T-helper 2 cell treated with Interferon-gamma antibody and Interleukin-4, amounts not matched to agents 5 μg/mL and 100 μg/mL, for 36 hours (primary cell): ENCODE measurements around the gene STRAP.

Experiments
- DNase-seq: peaks from one replicate; pipeline ENCODE4 v3.0.0; 2021; ENCODE audit warnings: low spot score
- H3K27ac Mint-ChIP-seq: one replicate; pipeline ENCODE4 v1.8.0; 2021; ENCODE audit warnings: mild to moderate bottlenecking, mixed read lengths
- H3K27me3 Mint-ChIP-seq: one replicate; pipeline ENCODE4 v1.8.0; 2021; ENCODE audit warnings: low read depth, mixed read lengths
- H3K36me3 Mint-ChIP-seq: one replicate; pipeline ENCODE4 v1.8.0; 2021; ENCODE audit warnings: low read depth, mixed read lengths
- H3K4me1 Mint-ChIP-seq: one replicate; pipeline ENCODE4 v1.8.0; 2021; ENCODE audit warnings: low read depth, mixed read lengths
- H3K4me3 Mint-ChIP-seq: one replicate; pipeline ENCODE4 v1.8.0; 2022; ENCODE audit warnings: mild to moderate bottlenecking, moderate library complexity, mixed read lengths
- H3K9me3 Mint-ChIP-seq: one replicate; pipeline ENCODE4 v1.8.0; 2021; ENCODE audit warnings: mixed read lengths

STRAP gene, protein sequence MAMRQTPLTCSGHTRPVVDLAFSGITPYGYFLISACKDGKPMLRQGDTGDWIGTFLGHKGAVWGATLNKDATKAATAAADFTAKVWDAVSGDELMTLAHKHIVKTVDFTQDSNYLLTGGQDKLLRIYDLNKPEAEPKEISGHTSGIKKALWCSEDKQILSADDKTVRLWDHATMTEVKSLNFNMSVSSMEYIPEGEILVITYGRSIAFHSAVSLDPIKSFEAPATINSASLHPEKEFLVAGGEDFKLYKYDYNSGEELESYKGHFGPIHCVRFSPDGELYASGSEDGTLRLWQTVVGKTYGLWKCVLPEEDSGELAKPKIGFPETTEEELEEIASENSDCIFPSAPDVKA

DNA sequence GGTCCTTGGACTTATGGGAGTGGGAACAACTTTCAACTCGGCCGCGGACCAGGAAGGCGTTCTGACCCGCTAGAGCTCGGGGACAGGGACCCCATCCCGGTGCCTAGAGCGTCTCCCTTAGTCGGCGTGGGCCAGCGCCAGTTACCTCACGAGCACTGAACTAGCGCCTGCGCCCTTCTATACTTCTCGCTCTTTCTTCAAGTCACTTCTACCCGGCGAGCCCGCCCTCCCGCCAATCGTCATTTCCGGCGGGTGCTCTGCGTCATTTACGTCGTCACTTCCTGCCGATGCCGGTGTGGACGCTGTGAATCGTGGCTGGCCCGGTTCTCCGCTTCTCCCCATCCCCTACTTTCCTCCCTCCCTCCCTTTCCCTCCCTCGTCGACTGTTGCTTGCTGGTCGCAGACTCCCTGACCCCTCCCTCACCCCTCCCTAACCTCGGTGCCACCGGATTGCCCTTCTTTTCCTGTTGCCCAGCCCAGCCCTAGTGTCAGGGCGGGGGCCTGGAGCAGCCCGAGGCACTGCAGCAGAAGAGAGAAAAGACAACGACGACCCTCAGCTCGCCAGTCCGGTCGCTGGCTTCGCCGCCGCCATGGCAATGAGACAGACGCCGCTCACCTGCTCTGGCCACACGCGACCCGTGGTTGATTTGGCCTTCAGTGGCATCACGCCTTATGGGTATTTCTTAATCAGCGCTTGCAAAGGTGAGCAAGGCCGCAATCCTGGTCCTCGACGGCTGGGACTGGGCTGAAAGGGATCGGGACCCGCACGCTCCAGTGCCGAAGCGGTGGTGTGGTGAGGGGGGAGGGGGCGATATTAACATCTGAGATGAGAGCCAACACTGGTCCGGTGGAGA lies at the start of gene STRAP:
STRAP (plus strand) TSS at position 270 of the 854 bp plus-strand sequence; CDS start at position 591, 321 bp downstream.
- Mint-ChIP-seq H3K4me1 (peaks cover 38% of the 10 kb centered on the region), H3K36me3 (peaks cover 30% of the 10 kb centered on the region), H3K9me3 (no peaks in the 10 kb centered on the region), H3K27me3 (no peaks in the 10 kb centered on the region), H3K4me3 (peak within 1 kb of the TSS; percentile 95), H3K27ac (peak within 1 kb of the TSS; percentile 99)
- peak; percentile 95 for DNase-seq

DNA sequence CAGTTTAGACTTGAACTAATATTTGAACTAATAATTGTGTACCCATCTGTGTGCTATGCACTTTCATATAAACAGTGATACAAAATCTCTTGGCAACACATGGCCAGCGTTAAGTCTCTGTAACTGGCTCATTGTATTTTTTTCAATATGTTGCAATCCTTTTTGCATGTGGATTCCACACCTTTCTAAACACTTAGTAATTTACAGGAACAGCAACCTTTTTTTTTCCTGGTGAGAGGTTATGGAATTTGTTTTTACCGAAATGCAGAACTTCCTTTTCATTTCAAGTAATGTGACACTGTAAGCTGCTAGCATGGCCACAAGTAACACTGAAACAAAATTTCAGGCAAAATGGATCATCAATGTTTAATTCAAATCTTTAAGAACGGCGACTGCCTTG lies 47.6 kb upstream of the STRAP start:
- Mint-ChIP-seq H3K4me1 (no peaks in the 10 kb centered on the region), H3K27ac (no peak overlapping the region), H3K27me3 (peaks cover 2% of the 10 kb centered on the region), H3K9me3 (no peaks in the 10 kb centered on the region), H3K36me3 (no peaks in the 10 kb centered on the region), H3K4me3 (no peak overlapping the region)
- DNase-seq = no peak

DNA sequence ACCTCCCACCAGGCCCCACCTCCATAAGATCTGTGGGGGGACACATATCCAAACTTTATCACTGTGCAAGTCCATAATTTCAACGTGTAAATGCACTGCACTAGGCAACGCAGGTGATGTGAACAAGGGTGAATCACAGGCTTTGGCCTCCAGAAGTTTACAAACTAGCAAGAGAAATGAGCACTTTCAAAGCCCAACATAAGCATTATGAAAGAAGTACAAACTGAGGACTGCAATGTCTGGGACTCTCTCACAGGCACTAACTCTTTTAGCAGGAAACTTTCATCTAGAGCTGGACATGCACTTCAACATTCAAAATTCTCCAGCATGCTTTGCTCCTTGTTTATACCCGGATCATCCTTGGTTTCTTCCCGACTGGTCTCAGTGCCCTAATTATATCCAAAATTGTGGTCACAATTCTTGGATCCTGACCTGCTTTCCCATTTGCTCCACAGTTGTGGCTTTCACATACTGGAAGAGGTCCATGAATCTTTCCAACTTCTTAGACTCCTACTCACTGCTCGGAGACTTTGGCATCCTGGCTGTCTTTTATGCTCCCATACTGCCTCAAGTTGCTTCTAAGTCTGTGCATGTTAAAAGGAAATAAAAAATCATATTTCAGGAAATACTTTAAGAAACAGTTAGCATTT lies 44.9 kb upstream of the STRAP start:
- Mint-ChIP-seq H3K27ac (no peak overlapping the region), H3K9me3 (no peaks in the 10 kb centered on the region), H3K36me3 (no peaks in the 10 kb centered on the region), H3K27me3 (peaks cover 6% of the 10 kb centered on the region), H3K4me1 (no peaks in the 10 kb centered on the region), H3K4me3 (no peak overlapping the region)
- no peak for DNase-seq

DNA sequence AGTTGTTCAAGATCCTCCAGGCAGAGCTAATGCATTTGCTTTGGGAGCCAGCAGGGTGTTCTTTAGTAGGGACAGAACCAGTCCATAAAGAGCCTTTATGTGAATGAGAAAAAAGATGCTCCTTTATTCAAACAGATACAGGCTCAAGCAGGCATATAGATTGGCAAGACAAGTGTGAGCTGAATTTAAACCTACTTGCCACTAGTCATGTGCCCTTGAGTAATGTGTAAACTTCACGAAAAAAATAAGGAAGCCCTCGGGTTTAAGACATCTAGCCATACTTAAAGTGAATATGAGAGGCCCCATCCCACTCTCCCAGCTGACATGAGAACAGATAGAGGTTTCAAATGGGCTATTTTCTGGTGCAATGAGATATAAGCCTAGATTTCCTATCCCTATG lies 43.1 kb upstream of the STRAP start:
- DNase-seq = no peak
- no peaks in the 10 kb centered on the region for H3K36me3 Mint-ChIP-seq
- H3K27ac Mint-ChIP-seq = no peak overlapping the region

DNA sequence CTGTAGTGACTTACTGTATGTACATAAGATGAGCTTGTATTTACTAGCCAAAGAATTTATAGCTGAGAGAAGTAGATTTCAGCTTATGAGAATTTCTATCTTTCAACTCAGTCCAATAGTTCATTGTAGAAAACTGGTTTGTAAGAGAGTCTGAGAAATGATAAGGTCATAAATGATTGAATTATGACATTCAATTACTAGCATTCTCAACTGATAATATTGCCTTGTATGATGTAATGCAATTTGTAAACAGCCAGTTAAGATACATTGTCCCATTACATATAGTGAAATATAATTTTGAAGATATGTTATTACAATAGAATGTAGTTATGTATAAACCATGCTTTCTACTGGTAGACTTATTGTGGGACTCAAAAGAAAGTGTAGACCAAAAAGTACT lies 42.5 kb upstream of the STRAP start:
- Mint-ChIP-seq H3K27ac (no peak overlapping the region), H3K27me3 (peaks cover 6% of the 10 kb centered on the region), H3K4me3 (no peak overlapping the region), H3K9me3 (no peaks in the 10 kb centered on the region), H3K36me3 (no peaks in the 10 kb centered on the region), H3K4me1 (no peaks in the 10 kb centered on the region)
- no peak for DNase-seq

More for the DNA sequence above, 43.1 kb upstream of the STRAP start:
- peaks cover 6% of the 10 kb centered on the region for H3K27me3 Mint-ChIP-seq
- H3K9me3 Mint-ChIP-seq = no peaks in the 10 kb centered on the region
- H3K4me3 Mint-ChIP-seq = no peak overlapping the region
- no peaks in the 10 kb centered on the region for H3K4me1 Mint-ChIP-seq

DNA sequence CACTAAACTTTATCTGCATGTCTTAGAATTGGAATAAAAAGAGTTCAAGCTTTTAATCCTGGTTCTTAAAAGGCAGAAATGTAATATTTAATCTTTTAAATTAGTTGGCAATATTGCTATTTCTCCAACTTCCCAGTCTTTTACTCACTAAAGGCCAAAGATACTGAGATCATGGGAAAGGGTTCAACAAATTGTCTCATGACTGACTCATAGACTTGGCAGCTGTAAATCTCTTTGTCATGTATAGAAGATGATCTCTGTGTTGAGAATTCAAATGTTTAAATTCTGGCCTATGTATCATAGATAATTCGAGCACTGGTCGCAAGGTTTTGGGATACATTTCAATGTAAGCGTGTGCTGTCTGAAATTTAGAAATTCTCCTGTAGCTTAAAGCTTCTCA lies 40.1 kb upstream of the STRAP start:
- DNase-seq = no peak
- no peaks in the 10 kb centered on the region for H3K36me3 Mint-ChIP-seq
- H3K27ac Mint-ChIP-seq = no peak overlapping the region
- no peaks in the 10 kb centered on the region for H3K9me3 Mint-ChIP-seq
- peaks cover 8% of the 10 kb centered on the region for H3K27me3 Mint-ChIP-seq
- no peak overlapping the region for H3K4me3 Mint-ChIP-seq
- H3K4me1 Mint-ChIP-seq = no peaks in the 10 kb centered on the region

DNA sequence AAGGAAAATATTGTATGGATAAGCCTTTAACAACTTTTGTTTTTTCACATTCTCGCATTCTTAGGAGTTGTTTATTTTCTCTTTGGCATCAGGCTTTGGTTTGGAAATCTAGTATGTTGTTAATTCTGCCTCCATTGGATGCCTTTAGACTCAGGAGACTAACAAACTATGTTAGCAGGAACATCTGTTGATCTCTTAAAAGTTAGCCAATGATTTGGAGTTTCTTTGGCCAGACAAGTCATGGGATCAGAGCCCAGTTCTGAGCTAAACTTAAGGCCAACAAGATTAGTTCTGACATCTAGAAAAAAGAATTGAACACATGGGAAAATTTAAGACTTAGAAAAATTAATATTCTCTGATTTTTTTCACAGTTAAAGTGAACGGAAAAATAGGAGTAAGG lies 35.3 kb upstream of the STRAP start:
- Mint-ChIP-seq H3K27me3 (peaks cover 6% of the 10 kb centered on the region), H3K4me3 (no peak overlapping the region), H3K9me3 (no peaks in the 10 kb centered on the region), H3K27ac (no peak overlapping the region), H3K4me1 (no peaks in the 10 kb centered on the region), H3K36me3 (no peaks in the 10 kb centered on the region)
- DNase-seq = no peak

DNA sequence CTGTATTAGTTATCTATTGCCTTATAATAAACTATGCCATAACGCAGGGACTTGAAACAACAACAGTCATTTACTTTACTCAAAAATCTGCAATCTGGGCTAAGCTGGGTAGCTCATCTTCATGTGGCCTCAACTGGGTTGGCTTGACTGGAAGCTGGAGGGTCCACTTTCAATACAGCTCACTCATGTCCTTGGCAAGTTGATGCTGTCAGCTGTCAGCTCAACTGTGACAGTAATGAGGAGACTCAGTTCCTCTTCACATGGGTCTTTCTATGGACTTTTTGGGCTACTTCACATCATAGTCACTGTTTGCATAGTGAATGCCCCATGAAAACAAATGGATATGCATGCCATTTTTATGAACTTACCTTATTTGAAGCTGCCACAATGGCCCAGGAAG lies 33.6 kb upstream of the STRAP start:
- DNase-seq = no peak
- Mint-ChIP-seq H3K27me3 (peaks cover 6% of the 10 kb centered on the region), H3K4me3 (no peak overlapping the region), H3K36me3 (no peaks in the 10 kb centered on the region), H3K4me1 (no peaks in the 10 kb centered on the region), H3K27ac (no peak overlapping the region), H3K9me3 (no peaks in the 10 kb centered on the region)

DNA sequence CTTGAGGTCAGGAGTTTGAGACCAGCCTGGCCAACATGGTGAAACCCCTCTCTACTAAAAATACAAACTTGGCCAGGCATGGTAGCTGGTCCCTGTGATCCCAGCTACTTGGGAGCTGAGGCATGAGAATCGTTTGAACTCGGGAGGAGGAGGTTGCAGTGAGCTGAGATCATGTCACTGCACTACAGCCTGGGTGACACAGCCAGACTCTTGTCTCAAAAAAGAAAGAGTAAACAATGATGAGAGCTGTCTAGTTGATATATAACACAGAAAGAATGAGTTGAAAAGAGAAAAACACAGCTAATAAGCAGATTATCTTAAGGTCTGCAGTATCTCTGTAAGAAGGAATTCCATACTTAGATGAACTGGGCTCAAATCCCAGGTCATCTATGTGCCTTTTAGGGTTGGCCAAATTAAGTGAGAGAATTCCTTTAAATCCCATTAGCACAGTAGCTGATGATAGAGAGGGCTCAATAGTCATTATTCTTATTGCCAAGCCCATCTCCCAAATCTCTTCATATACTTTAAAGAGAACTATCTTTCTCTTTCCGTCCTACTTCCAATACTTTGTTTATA lies 31.1 kb upstream of the STRAP start:
- Mint-ChIP-seq H3K9me3 (no peaks in the 10 kb centered on the region), H3K27ac (no peak overlapping the region), H3K4me1 (no peaks in the 10 kb centered on the region), H3K27me3 (peaks cover 8% of the 10 kb centered on the region), H3K36me3 (no peaks in the 10 kb centered on the region), H3K4me3 (no peak overlapping the region)
- DNase-seq = no peak

DNA sequence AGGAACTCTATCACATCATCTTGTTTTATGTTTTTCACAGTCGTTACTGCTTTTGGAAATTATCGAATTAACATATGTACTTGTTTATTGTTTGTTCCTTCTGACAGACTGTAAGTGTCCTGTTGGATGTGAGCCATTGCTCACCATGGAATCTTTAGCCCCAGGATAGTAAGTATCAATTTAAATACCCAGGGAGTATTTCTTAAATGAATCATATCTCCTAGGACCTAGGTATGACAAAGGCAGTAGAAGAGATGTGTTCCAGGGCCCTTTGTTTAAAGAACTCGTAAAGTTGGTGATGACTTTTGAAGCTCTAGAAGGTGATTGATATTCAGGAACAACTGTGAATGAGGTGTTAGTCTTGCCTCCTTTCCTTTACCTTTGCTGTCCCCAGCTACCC lies 30.3 kb upstream of the STRAP start:
- Mint-ChIP-seq H3K36me3 (no peaks in the 10 kb centered on the region), H3K27ac (no peak overlapping the region), H3K9me3 (no peaks in the 10 kb centered on the region), H3K4me1 (no peaks in the 10 kb centered on the region), H3K4me3 (no peak overlapping the region), H3K27me3 (peaks cover 8% of the 10 kb centered on the region)
- no peak for DNase-seq

DNA sequence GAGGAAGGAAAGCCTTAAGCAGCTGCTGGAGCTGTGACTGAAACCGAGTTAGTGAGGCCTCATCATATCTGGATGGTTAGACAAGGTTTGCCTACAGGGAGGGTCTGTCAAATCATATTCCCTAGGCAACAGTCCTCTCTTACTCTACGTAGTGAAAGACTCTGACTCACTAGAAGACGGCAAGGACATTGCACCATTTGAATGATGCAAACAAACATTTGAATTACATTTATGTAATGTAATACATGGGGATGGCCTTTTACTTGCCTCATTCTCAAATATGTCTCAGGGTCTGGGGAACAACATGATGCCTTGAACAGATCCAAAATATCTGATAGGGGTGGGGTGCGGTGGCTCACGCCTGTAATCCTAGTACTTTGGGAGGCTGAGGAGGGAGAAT lies 29.8 kb upstream of the STRAP start:
- no peaks in the 10 kb centered on the region for H3K4me1 Mint-ChIP-seq
- DNase-seq = no peak
- no peak overlapping the region for H3K4me3 Mint-ChIP-seq
- no peak overlapping the region for H3K27ac Mint-ChIP-seq
- H3K27me3 Mint-ChIP-seq = peaks cover 8% of the 10 kb centered on the region
- H3K36me3 Mint-ChIP-seq = no peaks in the 10 kb centered on the region
- no peaks in the 10 kb centered on the region for H3K9me3 Mint-ChIP-seq

DNA sequence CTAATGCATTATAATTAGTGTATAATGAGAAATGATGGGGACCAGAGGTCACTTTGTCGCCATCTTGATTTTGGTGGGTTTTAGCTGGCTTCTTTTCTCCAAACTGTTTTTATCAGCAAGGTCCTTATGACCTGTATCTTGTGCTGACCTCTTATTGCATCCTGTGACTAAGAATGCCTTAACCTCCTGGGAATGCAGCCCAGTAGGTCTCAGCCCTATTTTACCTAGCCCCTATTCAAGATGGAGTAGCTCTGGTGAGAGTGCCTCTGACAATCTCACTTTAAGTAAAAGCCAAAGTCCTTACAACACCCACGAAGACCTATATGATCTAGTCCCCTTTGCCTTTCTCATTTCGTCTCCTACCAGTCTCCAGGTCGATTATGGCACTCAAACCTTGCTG lies 28.3 kb upstream of the STRAP start:
- peaks cover 12% of the 10 kb centered on the region for H3K27me3 Mint-ChIP-seq
- H3K4me1 Mint-ChIP-seq = no peaks in the 10 kb centered on the region
- no peaks in the 10 kb centered on the region for H3K36me3 Mint-ChIP-seq
- H3K4me3 Mint-ChIP-seq = no peak overlapping the region
- no peaks in the 10 kb centered on the region for H3K9me3 Mint-ChIP-seq
- H3K27ac Mint-ChIP-seq = no peak overlapping the region
- DNase-seq = no peak

DNA sequence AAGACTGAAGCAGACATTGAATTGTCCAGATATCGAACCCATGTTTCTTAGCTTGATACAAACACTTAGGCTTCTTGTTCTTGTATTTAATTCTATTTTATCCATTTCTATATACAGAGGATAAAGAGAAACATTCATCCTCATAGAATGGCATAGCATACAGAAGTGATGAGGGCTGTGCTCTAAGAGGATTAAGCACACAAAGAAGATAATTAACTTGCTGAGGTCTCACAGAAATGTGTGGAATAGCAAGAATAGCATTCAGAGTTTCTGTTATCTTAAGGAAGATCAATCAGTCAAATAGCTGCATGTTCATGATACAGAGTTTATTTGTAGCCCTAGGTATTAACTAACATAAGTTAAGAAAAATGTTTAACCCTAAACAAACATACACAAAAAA lies 27.3 kb upstream of the STRAP start:
- Mint-ChIP-seq H3K36me3 (no peaks in the 10 kb centered on the region), H3K9me3 (no peaks in the 10 kb centered on the region), H3K4me1 (no peaks in the 10 kb centered on the region), H3K27ac (no peak overlapping the region), H3K4me3 (no peak overlapping the region), H3K27me3 (peaks cover 15% of the 10 kb centered on the region)
- no peak for DNase-seq

DNA sequence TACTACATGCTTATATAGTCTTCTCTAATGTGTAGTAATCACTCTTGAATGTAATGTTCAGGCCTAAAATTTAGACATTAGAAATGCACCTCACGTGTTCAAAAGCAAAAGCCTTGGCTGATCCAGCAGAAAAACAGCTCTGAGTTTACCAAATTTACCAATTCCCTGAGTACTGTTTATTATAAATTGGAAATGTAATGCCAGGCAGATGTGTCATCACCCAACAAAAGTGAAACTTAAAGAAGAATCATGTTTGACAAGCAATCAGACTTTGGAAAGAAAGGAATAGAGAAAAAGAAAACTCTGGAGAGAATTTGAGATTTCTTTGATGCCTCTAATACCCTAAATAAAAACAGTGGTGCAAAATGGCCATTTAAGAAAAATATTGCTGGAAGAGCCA lies 26.5 kb upstream of the STRAP start:
- DNase-seq = no peak
- Mint-ChIP-seq H3K27me3 (peaks cover 19% of the 10 kb centered on the region), H3K36me3 (no peaks in the 10 kb centered on the region), H3K27ac (no peak overlapping the region), H3K4me1 (no peaks in the 10 kb centered on the region), H3K9me3 (no peaks in the 10 kb centered on the region), H3K4me3 (no peak overlapping the region)
